ENCODE measurements around the gene POLR1G. TPM values are rescaled to one million over a fixed set of nuclear protein-coding genes. Genes with fewer than 3 reads are reported as not detected.

POLR1G gene
- total and polyA plus RNA-seq, 9 of the 15 experiments (the other 6 are each of a cell fraction or from before 2014, with no cell fraction given) = 3.0 to 50.1 (median 27.4) TPM

GRCh38 chr19:45455707-45456499 is 49.5 kb downstream of the POLR1G start (continued):
- TF ChIP-seq CCNT2 (IDR thresholded peaks at IDR 0.05; ENCODE audit: borderline replicate concordance, extremely low read depth, insufficient read length, low read depth, low read length) = peak; percentile 85
- no peak for TF ChIP-seq ZNF311 (CRISPR knock-in tag; IDR thresholded peaks at IDR 0.05)
- no peak for TF ChIP-seq ZNF212 (CRISPR knock-in tag; IDR thresholded peaks at IDR 0.05)
- TF ChIP-seq ESRRB (CRISPR knock-in tag; IDR thresholded peaks at IDR 0.05; ENCODE audit: borderline replicate concordance) = no peak
- peak in 1 of 2 experiments; percentile 42; a peak in 1 of 4 replicates for TF ChIP-seq FOXA3 (CRISPR knock-in tag; conservative IDR thresholded peaks at IDR 0.05 in 1 of 2, IDR thresholded peaks at IDR 0.05 in 1 of 2)
- no peak for TF ChIP-seq SUPT5H (IDR thresholded peaks at IDR 0.05)
- TF ChIP-seq HNRNPLL (IDR thresholded peaks at IDR 0.05; ENCODE audit: low read depth, low read length, poor library complexity, severe bottlenecking) = no peak
- TF ChIP-seq JUND (IDR thresholded peaks at IDR 0.05; ENCODE audit: borderline replicate concordance, low read depth, low read length) = peak; percentile 99
- peak; percentile 97 for TF ChIP-seq JUND (tag; IDR thresholded peaks at IDR 0.05; ENCODE audit: borderline replicate concordance, low read depth, low read length)
- TF ChIP-seq ID3 (CRISPR knock-in tag; IDR thresholded peaks at IDR 0.05) = no peak
- peak; percentile 34; the same call in 1 of the 2 replicates for TF ChIP-seq ID3 (tag; IDR thresholded peaks at IDR 0.05)
- peak; percentile 32 for TF ChIP-seq KDM5B (IDR thresholded peaks at IDR 0.05; ENCODE audit: insufficient replicate concordance, low read depth, low read length)
- TF ChIP-seq LARP7 (IDR thresholded peaks at IDR 0.05) = no peak; the same call in 1 of the 2 replicates
- no peak for TF ChIP-seq E4F1 (CRISPR knock-in tag; IDR thresholded peaks at IDR 0.05; ENCODE audit: borderline replicate concordance)
- TF ChIP-seq ZBTB26 (CRISPR knock-in tag; IDR thresholded peaks at IDR 0.05) = 0 out of 2 replicates have a peak, but pooled peaks have one; percentile 58
- TF ChIP-seq KAT2B (IDR thresholded peaks at IDR 0.05; ENCODE audit: low read depth, low read length) = no peak
- no peak for TF ChIP-seq BCOR (IDR thresholded peaks at IDR 0.05)
- TF ChIP-seq BRCA1 (IDR thresholded peaks at IDR 0.05) = no peak
- no peak for TF ChIP-seq BRCA1 (CRISPR knock-in tag; IDR thresholded peaks at IDR 0.05)
- TF ChIP-seq CTBP1 (IDR thresholded peaks at IDR 0.05; ENCODE audit: borderline replicate concordance) = peak; percentile 76
- no peak for TF ChIP-seq ZC3H11A (IDR thresholded peaks at IDR 0.05; ENCODE audit: low read depth, low read length)
- peak; percentile 52 to 64; a peak in 3 of 4 replicates for TF ChIP-seq NRF1 (conservative IDR thresholded peaks at IDR 0.05 in 1 of 2, IDR thresholded peaks at IDR 0.05 in 1 of 2)
- TF ChIP-seq ADNP (tag; IDR thresholded peaks at IDR 0.05) = no peak
- TF ChIP-seq RFX5 (IDR thresholded peaks at IDR 0.05; ENCODE audit: low read depth, low read length) = no peak
- peak; percentile 91 for TF ChIP-seq TAF9B (IDR thresholded peaks at IDR 0.05; ENCODE audit: partially characterized antibody)
- TF ChIP-seq ZNF384 (IDR thresholded peaks at IDR 0.05; ENCODE audit: low read depth, low read length) = no peak

Measured in K562 (cell line).